Measurements from ENCODE around the gene PDCD11.

The PDCD11 gene

GRCh38 chr10:103449208-103450144, 53.0 kb downstream of the PDCD11 start:
- no peaks in the 10 kb centered on the region for H3K27me3 ChIP-seq (ENCODE audit: control insufficient read depth, insufficient read depth, low read length)
- no peaks in the 10 kb centered on the region for H3K9me3 ChIP-seq (ENCODE audit: control insufficient read depth, insufficient read depth, low read length)
- peaks cover 22% of the 10 kb centered on the region for H3K36me3 ChIP-seq (ENCODE audit: control insufficient read depth, insufficient read depth, low read length)
- no CpG with 5 or more reads among the region's 34 CpGs for WGBS (ENCODE audit: insufficient coverage, insufficient read length)
- no peak overlapping the region for H3K4me3 ChIP-seq (ENCODE audit: low read length)
- no peak overlapping the region for H3K27ac ChIP-seq (ENCODE audit: low read length)
- 0 out of 2 replicates have a peak, but pooled peaks cover 2% of the 10 kb centered on the region for H3K4me1 ChIP-seq (ENCODE audit: control insufficient read depth, insufficient read depth, low read length)
- DNase-seq (ENCODE audit: low read depth, low spot score), result no peak

DNA sequence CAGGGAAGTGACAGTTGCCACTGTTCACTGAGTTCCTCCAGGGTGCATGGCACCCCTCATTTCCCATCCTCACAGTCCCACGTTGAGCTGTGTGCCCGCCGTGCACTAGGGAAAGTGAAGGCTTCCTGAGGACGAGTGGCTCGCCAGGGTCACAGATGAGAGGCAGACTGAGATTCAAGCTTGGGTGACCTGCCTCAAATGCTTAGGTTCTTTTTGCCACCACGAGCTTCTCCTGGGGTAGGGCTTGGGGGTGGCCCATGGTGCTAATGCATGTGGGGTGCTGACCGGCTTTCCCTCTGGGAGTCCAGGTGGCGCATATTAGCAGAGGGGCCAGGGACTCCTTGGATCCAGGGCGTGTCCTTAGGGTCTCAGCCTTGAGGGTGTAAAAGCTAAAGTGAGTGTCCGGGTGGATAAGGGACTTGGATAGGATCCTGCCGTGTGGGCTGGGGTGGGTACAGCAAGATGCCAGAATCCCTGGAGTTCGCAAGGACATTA, 53.8 kb downstream of the PDCD11 start:
- no peak overlapping the region for H3K27ac ChIP-seq (ENCODE audit: low read length)
- H3K9me3 ChIP-seq (ENCODE audit: control insufficient read depth, insufficient read depth, low read length), result no peaks in the 10 kb centered on the region
- no peaks in the 10 kb centered on the region for H3K27me3 ChIP-seq (ENCODE audit: control insufficient read depth, insufficient read depth, low read length)
- H3K4me3 ChIP-seq (ENCODE audit: low read length), result no peak overlapping the region
- no CpG with 5 or more reads among the region's 12 CpGs for WGBS (ENCODE audit: insufficient coverage, insufficient read length)
- H3K4me1 ChIP-seq (ENCODE audit: control insufficient read depth, insufficient read depth, low read length), result 0 out of 2 replicates have a peak, but pooled peaks cover 2% of the 10 kb centered on the region
- no peak for DNase-seq (ENCODE audit: low read depth, low spot score)
- peaks cover 18% of the 10 kb centered on the region for H3K36me3 ChIP-seq (ENCODE audit: control insufficient read depth, insufficient read depth, low read length)

DNA sequence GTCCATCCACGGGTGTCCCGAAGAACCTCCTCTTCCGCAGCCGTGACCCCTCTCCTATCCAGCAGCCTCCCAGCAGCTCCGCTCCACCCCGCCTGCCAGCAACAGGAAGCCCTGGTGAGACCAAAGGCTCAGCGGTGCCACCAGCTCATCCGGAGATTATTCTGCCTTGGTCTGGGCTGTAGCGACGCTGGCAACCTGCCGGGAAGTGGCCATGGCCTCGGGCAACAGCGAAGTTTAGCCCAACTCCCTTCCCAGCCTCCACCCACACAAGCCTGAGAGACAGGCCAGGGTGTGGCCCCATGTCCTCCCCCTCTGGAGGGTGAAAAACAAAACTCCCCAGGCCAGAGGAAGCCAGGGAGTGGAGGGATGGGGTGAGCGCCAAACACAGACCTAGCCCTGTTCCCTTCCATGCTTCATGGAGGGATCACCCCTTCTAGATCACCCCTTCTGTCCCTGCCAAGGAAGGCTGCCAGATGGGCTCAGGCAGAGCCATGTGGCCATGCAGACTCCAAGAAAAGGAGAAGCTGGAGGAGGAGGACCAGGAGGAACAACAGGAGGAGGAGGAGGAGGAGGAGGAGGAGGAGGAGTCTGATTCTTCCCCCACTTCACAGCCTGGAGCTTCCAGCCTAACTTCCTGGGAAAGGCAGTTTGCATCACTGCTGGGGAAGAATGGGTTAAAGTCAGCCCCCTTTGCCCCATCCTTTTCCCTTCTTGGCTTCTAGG, 54.8 kb downstream of the PDCD11 start:
- WGBS (ENCODE audit: insufficient coverage, insufficient read length), result no CpG with 5 or more reads among the region's 14 CpGs
- H3K4me3 ChIP-seq (ENCODE audit: low read length), result no peak overlapping the region
- H3K27ac ChIP-seq (ENCODE audit: low read length), result no peak overlapping the region
- DNase-seq (ENCODE audit: low read depth, low spot score), result no peak
- no peaks in the 10 kb centered on the region for H3K9me3 ChIP-seq (ENCODE audit: control insufficient read depth, insufficient read depth, low read length)
- no peaks in the 10 kb centered on the region for H3K27me3 ChIP-seq (ENCODE audit: control insufficient read depth, insufficient read depth, low read length)
- H3K4me1 ChIP-seq (ENCODE audit: control insufficient read depth, insufficient read depth, low read length), result 0 out of 2 replicates have a peak, but pooled peaks cover 2% of the 10 kb centered on the region
- H3K36me3 ChIP-seq (ENCODE audit: control insufficient read depth, insufficient read depth, low read length), result peaks cover 11% of the 10 kb centered on the region; the same call in 1 of the 2 replicates

DNA sequence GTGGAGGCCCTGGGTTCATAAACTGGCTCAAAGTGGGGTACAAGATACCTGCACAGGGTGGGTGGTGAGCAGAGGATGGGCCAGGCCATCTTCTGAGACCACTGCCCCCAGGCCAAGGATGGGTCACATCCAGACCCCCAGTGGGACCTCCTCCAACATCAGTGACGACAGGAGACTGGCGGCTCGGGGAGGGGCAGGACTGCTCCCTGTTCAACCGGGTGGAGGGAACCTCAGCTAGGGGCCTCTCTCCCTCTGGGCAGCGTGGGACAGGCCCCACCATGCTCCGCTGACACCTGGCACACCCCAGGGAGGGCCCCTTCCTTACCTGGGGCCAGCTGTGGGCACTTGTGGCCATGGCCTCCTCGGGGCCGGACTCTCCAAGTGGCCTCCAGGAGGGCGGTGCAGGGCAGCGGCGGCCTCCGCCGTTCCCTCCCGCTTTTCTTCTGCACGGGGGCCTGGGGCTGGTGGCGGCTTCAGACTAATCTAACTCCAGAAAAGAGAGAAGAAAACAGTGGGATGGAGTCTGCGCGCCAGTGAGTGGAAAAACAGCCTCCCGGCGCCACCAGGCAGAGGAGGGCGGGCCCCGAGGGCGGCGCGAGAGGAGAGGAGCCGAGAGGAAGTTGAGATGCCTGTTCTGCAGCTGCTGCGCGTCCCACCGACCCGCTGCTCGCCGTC, 55.5 kb downstream of the PDCD11 start, which contains the start of gene CALHM2:
TSS of gene CALHM2 (minus strand) at position 540 of the 675 bp plus-strand sequence. CDS start 2,429 bp downstream, outside the sequence.
- no peaks in the 10 kb centered on the region for H3K27me3 ChIP-seq (ENCODE audit: control insufficient read depth, insufficient read depth, low read length)
- H3K4me3 ChIP-seq (ENCODE audit: low read length), result peak within 1 kb of the TSS; percentile 32; the same call in 1 of the 2 replicates
- no peak for DNase-seq (ENCODE audit: low read depth, low spot score)
- no peaks in the 10 kb centered on the region for H3K9me3 ChIP-seq (ENCODE audit: control insufficient read depth, insufficient read depth, low read length)
- H3K27ac ChIP-seq (ENCODE audit: low read length), result no peak within 1 kb of the TSS
- 0 out of 2 replicates have a peak, but pooled peaks cover 2% of the 10 kb centered on the region for H3K4me1 ChIP-seq (ENCODE audit: control insufficient read depth, insufficient read depth, low read length)
- H3K36me3 ChIP-seq (ENCODE audit: control insufficient read depth, insufficient read depth, low read length), result peaks cover 10% of the 10 kb centered on the region; the same call in 1 of the 2 replicates
- no CpG with 5 or more reads among the region's 32 CpGs for WGBS (ENCODE audit: insufficient coverage, insufficient read length)

- H3K9me3 ChIP-seq (ENCODE audit: control insufficient read depth, insufficient read depth, low read length), result no peaks in the 10 kb centered on the region
- WGBS (ENCODE audit: insufficient coverage, insufficient read length), result no CpG with 5 or more reads among the region's 27 CpGs
- H3K36me3 ChIP-seq (ENCODE audit: control insufficient read depth, insufficient read depth, low read length), result peaks cover 3% of the 10 kb centered on the region; the same call in 1 of the 2 replicates
- DNase-seq (ENCODE audit: low read depth, low spot score), result no peak
- H3K4me1 ChIP-seq (ENCODE audit: control insufficient read depth, insufficient read depth, low read length), result 0 out of 2 replicates have a peak, but pooled peaks cover 2% of the 10 kb centered on the region
- no peaks in the 10 kb centered on the region for H3K27me3 ChIP-seq (ENCODE audit: control insufficient read depth, insufficient read depth, low read length)
- no peak overlapping the region for H3K27ac ChIP-seq (ENCODE audit: low read length)
- peak overlapping the region; percentile 32; the same call in 1 of the 2 replicates for H3K4me3 ChIP-seq (ENCODE audit: low read length)
Observed at GRCh38 chr10:103452506-103453230, 56.2 kb downstream of the PDCD11 start.

GRCh38 chr10:103454026-103454425, 57.6 kb downstream of the PDCD11 start:
- no peaks in the 10 kb centered on the region for H3K27me3 ChIP-seq (ENCODE audit: control insufficient read depth, insufficient read depth, low read length)
- H3K9me3 ChIP-seq (ENCODE audit: control insufficient read depth, insufficient read depth, low read length), result no peaks in the 10 kb centered on the region
- DNase-seq (ENCODE audit: low read depth, low spot score), result no peak
- no peak overlapping the region for H3K4me3 ChIP-seq (ENCODE audit: low read length)
- H3K27ac ChIP-seq (ENCODE audit: low read length), result no peak overlapping the region
- peaks cover 2% of the 10 kb centered on the region; the same call in 1 of the 2 replicates for H3K4me1 ChIP-seq (ENCODE audit: control insufficient read depth, insufficient read depth, low read length)
- 0 out of 2 replicates have a peak, but pooled peaks cover 2% of the 10 kb centered on the region for H3K36me3 ChIP-seq (ENCODE audit: control insufficient read depth, insufficient read depth, low read length)
- WGBS (ENCODE audit: insufficient coverage, insufficient read length), result no CpG with 5 or more reads among the region's 4 CpGs

DNA sequence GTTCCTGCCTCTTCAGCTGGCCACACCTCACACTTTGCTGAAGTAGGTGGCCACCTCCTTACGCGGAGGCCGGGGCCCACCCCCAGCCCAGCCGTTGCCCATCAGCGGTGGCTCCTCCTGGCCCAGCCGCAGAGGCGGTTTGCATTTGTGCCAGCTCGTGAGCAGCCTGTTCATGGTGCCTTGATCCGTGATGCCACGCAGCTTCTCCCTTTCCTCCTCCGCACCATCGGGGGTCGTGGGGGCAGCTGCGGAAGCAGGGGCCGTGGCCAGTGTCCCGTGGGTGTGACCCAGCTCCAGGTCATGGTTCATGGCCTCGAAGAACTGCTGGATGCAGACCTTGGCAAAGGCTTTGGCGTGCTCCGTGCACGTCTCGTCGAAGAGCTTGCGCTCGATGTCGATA, 58.8 kb downstream of the PDCD11 start:
- H3K27me3 ChIP-seq (ENCODE audit: control insufficient read depth, insufficient read depth, low read length), result no peaks in the 10 kb centered on the region
- H3K9me3 ChIP-seq (ENCODE audit: control insufficient read depth, insufficient read depth, low read length), result no peaks in the 10 kb centered on the region
- peaks cover 3% of the 10 kb centered on the region; the same call in 1 of the 2 replicates for H3K4me1 ChIP-seq (ENCODE audit: control insufficient read depth, insufficient read depth, low read length)
- no peak for DNase-seq (ENCODE audit: low read depth, low spot score)
- no peak overlapping the region for H3K4me3 ChIP-seq (ENCODE audit: low read length)
- WGBS (ENCODE audit: insufficient coverage, insufficient read length), result no CpG with 5 or more reads among the region's 25 CpGs
- no peaks in the 10 kb centered on the region for H3K36me3 ChIP-seq (ENCODE audit: control insufficient read depth, insufficient read depth, low read length)
- no peak overlapping the region for H3K27ac ChIP-seq (ENCODE audit: low read length)

DNA sequence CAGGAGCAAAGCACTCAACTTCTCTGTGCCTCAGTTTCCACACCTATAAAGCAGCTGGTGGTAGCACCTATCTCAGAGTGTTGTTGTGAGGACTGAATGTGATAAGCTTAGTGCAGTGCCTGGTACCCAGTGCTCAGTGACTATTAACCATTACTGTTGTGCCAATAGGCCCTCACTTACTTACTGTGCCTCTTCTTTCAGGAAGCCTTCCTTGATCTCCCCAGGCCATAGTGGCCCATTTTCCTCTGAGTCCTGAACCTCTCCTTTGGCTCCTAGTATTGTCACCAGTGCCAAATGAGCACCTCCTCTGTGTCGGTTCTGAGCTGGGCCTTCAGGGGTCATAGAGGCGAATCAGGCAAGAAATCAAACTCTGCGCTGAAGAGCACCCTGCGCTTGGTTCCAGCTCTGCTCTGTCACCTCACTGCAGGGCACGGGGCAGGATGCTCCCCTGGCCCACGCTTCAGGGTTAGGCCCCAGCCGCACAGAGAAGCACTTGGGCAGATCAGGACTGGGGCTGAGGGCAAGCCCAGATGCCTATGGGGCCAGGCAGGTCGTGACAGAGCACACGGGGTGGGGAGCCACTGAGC, 59.7 kb downstream of the PDCD11 start:
- no peak overlapping the region for H3K4me3 ChIP-seq (ENCODE audit: low read length)
- no peaks in the 10 kb centered on the region for H3K27me3 ChIP-seq (ENCODE audit: control insufficient read depth, insufficient read depth, low read length)
- H3K36me3 ChIP-seq (ENCODE audit: control insufficient read depth, insufficient read depth, low read length), result no peaks in the 10 kb centered on the region
- no peak for DNase-seq (ENCODE audit: low read depth, low spot score)
- H3K9me3 ChIP-seq (ENCODE audit: control insufficient read depth, insufficient read depth, low read length), result no peaks in the 10 kb centered on the region
- peaks cover 3% of the 10 kb centered on the region; the same call in 1 of the 2 replicates for H3K4me1 ChIP-seq (ENCODE audit: control insufficient read depth, insufficient read depth, low read length)
- WGBS (ENCODE audit: insufficient coverage, insufficient read length), result no CpG with 5 or more reads among the region's 9 CpGs
- no peak overlapping the region for H3K27ac ChIP-seq (ENCODE audit: low read length)

GRCh38 chr10:103457176-103457712, 60.8 kb downstream of the PDCD11 start:
- no CpG with 5 or more reads among the region's 8 CpGs for WGBS (ENCODE audit: insufficient coverage, insufficient read length)
- H3K27me3 ChIP-seq (ENCODE audit: control insufficient read depth, insufficient read depth, low read length), result no peaks in the 10 kb centered on the region
- no peak for DNase-seq (ENCODE audit: low read depth, low spot score)
- no peaks in the 10 kb centered on the region for H3K9me3 ChIP-seq (ENCODE audit: control insufficient read depth, insufficient read depth, low read length)
- peaks cover 2% of the 10 kb centered on the region; the same call in 1 of the 2 replicates for H3K4me1 ChIP-seq (ENCODE audit: control insufficient read depth, insufficient read depth, low read length)
- H3K36me3 ChIP-seq (ENCODE audit: control insufficient read depth, insufficient read depth, low read length), result no peaks in the 10 kb centered on the region
- no peak overlapping the region for H3K4me3 ChIP-seq (ENCODE audit: low read length)
- H3K27ac ChIP-seq (ENCODE audit: low read length), result no peak overlapping the region

Measured in iPS DF 6.9 (cell line).